NCI-H1048 (cell line): ENCODE data around the gene PTK7.
"Not testable (repeated sequence)": the region's sequence is repeated elsewhere in the genome, so short reads cannot be mapped to it uniquely, and the experiment has no call there.

Experiments
- DNase-seq: peaks from one replicate; lab custom pipeline; 2025; lab: John Stamatoyannopoulos, UW

PTK7 gene

DNA sequence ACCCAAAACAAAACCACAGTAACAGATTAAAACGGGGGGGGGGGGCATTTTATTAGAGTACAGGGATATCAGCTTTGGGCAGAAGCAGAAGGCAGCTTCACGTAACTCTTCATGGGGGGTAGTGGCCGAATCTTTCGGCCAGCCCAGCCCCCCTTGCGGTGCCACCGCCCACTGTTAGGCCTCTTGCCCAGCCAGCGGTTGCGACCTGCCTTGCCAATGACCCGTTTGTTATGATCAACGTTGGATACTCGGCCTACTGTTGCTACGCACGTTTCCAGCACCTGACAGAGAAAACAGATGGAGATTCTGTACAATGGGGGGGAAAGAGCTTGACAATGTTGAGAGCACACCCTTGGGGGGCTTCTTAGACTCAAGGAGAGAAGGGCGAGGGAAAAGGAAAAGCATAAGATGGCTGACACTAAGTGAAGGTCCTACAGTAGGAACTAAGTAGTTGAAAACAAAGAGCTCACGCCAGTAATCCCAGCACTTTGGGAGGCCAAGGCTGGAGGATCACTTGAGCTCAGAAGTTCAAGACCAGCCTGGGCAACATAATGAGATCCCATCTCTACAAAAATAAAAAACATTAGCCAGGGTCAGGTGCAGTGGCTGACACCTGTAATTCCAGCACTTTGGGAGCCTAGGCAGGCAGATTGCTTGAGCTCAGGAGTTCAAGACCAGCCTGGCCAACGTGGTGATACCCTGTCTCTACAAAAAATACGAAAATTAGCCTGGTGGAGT, 21.7 kb upstream of the PTK7 start:
- DNase-seq = no peak

DNA sequence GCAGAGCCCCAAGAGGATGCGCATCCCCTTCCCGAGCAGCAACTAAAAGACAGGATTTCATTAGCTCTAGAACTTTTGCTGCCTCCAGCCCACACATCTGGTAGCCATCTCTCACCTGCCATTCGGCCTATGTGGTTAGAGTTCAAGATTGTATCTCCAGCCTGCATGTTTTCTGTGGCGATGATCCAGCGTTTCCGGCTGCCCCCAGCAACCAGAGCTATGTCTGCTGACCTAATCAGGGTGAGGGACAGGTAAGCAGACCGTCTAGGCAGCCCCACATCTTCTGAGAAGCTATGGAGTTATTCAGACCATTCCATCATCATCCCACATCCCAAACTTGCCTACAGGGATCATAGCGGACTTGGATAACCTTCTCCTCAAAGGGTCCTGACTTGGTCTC, 20.1 kb upstream of the PTK7 start:
- DNase-seq = no peak

DNA sequence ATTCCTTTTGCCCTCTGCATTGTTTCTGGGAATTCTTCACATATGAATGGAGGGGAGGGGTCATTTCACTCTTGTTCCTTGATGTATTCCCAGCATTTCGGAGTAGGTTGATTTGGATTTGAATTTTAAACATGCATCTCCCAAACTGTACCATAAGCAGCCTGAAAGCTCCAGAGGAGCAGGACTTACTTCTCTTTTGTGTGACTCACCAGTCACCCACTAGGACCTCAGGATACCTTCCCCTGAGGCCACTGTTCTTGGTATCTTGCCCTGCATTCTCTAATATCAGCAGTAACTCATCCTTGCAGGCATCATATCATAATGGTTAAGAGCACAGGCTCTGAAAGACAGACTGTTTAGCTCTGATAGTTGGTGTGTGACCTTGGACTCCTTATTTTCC, 17.6 kb upstream of the PTK7 start:
- no peak for DNase-seq

DNA sequence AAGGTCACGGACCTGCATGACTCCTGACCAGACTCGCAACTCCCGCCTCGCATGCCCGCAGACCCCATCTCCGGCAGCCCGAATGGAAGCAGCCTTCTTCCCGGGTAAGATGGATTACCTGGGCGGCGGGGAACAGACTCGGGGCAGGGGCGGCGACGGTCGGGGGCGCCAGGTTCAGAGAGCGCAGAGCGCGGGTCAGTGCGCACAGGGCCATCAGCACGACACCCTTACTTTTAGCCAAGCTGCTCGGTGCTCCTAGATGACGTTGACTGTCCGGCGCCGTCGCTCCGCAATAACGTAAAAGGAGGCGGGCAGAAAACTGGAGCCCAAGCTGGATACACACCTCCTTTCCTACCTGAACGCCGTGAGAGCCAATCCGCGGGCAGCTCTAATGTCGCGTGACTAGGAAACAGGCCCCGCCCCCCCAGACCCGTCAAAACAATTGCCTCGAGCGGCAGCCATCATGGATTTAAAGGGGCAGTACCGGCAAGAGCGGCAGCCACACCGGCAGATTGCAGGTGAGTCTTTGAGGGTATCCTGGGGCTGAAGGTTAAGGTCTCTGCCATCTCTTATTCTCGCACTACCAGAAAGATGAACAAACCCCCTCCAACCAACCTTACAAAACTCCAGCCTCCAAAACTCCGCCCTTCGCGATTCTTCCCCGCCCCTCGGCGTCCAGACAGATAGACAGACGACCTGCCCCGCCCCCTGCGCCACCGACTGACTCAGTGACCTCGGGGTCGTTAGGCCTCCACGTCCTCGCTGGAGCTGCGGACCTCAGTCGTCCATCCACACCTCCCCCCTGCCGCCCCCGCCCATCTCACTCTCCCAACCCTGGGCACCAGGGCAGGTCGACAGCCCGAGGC, 16.7 kb upstream of the PTK7 start, which contains the start of the genes KLC4 and MRPL2:
Gene KLC4, plus strand, starts transcription at position 464 of the 866 bp plus-strand sequence. CDS start 1,705 bp downstream, outside the sequence.
Gene MRPL2, minus strand, starts transcription at position 267 of the 866 bp plus-strand sequence. Its CDS starts 53 bp downstream, at position 214.
- DNase-seq = peak; percentile 98

DNA sequence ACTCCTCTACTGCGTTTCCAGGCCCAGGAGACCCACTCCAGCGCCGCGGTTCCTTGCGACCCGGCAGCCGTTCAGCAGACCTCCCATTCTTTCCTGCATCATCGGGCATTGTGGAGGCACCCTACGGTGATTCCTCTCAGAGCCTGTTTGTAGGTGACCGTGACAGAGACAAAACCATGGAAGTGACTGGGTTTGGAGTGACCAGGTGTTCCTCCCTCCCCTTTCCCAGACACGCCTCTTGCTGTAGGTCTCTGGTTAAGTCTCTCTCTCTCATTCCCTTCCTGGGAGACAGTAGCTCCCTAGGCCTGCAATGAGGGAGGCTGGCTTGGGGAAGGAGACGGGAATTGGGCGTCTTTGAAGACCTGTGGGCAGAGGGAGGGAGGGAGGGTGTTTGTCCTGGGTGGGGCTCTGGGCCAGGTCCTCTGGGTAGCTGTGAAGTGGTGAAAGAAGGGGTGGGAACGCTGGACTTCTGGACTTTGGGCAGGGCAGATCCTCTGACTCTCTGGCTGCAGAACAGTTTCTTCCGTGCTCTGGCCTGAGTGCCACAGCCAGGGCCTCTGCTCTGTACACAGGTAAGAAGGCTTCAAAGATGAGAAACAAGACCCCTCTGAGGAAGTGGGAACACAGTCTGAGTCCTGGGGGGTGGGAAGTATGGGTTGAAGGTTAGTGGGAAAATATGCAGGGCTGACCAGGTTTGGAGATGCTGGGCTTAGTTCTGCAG, 15.9 kb upstream of the PTK7 start:
- no peak for DNase-seq

DNA sequence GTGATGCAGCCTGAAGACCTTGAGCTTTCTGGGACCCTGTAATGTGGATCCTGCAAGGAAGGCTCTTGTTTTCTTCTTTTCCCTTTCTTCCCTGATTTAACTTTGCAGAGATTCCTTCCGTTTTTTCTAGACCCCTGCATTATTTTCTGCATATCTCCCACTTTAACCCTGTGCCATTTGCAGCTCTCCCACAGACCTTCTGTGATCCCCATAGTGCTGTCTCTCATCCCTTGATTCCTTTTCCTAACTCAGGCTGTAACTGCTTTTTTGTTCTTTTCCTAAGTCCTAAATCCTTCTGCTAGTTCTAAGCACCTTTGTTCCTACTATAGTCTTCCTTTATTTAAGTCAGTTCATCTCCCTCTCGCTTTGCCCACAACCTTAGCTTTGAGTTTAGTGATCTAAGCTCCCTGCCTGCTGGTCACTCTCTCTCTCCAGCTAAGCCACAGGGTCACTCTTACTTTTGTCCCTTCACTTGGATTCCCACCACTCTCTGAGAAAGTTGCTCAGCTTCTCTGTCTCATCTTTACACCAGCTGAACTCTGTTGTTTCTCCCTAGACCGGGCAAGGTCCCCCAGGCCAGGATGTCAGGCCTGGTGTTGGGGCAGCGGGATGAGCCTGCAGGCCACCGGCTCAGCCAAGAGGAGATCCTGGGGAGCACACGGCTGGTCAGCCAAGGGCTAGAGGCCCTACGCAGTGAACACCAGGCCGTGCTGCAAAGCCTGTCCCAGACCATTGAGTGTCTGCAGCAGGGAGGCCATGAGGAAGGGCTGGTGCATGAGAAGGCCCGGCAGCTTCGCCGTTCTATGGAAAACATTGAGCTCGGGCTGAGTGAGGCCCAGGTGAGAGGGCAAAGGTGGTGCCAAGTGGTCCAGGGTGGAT, 15.1 kb upstream of the PTK7 start:
- DNase-seq = no peak

DNA sequence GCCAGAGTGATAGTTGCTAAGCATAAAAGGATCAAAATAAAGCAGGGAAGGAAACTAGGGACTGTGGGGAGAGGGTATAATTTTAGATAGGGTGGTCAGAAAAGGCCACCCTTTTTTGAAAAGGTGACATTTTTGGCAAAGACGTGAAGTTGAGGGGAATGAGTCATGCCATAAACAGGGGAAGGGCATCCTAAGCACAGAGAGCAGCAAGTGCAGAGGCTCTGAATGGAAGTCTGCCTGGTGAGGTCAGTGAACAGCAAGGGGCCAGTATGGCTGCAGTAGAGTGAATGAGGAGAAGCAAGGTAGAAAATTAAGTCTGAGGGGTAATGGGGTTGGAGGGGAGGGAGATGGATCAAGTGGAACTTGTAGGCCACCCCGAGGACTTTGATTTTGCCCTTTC, 14.3 kb upstream of the PTK7 start:
- DNase-seq = no peak

DNA sequence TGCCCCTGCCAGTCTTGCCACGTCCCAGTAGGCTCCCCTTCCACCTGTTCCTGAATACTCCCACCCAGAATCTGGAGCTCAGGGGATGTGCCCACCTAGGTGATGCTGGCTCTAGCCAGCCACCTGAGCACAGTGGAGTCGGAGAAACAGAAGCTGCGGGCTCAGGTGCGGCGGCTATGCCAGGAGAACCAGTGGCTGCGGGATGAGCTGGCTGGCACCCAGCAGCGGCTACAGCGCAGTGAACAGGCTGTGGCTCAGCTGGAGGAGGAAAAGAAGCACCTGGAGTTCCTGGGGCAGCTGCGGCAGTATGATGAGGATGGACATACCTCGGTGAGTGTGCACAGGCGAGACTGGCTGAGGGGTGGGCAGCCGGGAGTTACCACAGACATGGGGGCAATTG, 13.3 kb upstream of the PTK7 start:
- no peak for DNase-seq

DNA sequence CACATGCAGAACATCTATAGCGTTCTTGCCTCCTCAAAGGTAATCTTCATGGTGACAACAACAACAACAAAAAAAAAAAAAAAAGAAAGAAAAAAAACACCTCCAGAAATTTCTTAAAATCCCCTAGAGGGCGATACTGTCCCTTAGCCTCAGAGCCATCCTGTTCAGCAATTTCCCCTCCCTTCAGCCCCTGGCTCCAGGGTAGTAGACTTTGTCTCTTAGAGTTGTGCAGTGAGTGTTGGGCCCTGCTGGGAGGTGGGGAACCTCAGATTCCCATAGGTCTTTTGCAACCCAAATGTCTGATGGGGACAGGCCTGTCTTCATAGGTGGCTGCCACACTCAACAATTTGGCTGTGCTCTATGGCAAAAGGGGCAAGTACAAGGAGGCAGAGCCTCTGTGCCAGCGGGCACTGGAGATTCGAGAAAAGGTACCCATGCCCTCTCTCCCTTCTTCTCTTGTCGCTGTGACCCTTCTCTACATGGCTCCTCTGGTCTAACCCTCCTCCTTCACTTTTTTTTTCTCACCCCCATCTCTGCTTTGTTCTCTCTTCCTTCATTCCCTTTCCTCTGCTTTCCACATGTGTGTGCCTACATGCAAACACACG, 6.0 kb upstream of the PTK7 start:
- no peak for DNase-seq

DNA sequence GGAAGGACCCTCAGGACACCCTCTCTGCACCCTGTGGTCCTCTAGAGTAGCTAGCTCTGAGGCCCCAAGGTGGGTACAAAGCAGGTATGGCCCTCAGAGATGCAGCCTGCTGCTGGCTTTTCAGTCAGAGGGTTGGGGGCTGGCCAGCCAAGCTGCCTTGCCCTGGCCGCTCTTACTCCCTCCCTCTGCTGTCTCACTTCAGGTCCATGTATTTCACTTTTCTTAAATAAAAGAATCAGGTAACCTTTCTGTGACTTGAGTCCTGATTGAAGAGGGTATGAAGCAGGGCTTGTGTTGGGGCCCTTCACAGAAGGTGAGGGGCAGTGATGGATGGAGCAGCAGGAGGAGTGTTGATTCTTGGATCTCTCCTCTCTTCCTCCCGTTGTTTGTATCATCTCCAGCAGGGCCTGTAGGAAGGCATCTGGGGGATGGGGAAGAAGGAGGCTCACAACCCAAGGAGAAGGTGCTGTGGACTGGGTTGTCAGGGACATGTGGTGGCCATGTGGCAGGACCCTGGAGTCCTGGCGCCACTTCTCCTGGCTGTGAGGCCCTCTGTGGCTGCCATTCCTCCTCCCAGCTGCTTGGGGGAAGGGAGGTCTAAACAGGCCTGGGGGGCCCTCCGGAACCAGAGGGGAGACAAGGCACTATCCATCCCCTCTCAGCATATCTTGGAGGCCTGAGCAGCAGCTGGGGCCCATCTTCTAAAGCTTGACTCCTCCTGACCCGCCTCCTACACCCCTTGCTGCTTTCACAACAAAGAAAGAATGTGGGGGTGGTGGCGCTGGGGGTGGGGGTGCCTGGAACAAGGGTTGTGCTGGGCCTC, 1.1 kb upstream of the PTK7 start:
- DNase-seq = no peak

DNA sequence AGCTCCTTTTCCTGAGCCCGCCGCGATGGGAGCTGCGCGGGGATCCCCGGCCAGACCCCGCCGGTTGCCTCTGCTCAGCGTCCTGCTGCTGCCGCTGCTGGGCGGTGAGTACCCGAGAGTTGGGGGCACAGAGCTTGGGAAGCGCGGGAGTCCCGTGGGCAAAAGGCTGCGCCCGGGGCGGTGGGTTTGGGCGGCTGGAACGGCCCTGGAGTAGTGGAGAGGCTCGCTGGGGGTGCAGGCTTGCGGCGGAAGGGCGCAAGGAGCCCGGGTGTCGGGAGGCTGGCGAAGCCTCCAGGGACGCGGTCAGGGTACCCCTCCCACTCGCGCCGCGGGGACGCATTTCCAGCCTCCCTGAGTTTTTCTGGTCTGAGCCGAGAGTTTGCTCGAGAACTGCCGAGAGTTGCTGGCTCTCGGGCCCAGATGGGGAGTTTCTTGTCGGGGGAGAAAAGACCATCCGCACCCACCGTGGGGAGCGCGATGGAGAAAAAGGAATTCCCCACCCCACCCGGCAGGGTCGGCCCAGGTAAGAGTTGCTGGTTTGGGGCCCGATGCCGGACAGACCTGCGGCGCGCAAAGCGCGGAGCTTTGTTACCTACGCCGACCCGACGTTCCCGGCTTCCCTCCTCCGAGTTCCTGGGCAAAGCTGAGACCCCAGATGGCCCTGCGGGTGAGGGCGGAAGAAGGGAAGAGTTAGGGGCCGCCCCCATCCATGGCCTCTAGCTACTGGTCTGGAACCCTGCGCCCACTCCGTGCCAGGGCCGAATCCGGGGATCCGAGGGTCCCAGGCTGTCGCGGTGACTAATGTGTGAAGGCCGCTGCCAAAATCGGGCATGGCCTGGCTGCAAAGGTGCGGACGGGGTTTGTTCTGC, 584 bp downstream of the PTK7 start:
- no peak for DNase-seq

DNA sequence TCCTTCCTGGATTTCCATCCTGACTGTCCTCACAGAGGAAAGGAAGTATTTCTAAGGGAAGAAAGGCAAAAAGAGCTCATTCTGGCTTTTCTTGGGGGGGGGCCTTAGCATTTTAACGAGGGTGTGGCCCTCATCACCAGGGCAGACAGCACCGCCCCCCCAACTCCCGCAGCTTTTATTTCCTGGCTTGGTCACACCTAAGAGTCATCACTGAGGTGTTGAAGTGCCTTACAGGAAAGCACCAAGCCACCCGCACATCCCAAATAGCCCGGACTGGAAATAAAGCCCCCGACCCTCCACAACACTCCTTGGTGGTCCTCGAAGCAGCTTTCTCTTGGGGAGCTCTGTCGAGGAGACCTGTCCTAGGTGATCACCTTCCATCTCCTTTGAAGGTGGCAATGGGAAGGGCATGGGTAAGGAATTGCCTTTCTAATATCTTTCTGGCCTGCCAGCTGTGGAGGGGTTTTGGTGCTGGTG, 1.3 kb downstream of the PTK7 start:
- no peak for DNase-seq

DNA sequence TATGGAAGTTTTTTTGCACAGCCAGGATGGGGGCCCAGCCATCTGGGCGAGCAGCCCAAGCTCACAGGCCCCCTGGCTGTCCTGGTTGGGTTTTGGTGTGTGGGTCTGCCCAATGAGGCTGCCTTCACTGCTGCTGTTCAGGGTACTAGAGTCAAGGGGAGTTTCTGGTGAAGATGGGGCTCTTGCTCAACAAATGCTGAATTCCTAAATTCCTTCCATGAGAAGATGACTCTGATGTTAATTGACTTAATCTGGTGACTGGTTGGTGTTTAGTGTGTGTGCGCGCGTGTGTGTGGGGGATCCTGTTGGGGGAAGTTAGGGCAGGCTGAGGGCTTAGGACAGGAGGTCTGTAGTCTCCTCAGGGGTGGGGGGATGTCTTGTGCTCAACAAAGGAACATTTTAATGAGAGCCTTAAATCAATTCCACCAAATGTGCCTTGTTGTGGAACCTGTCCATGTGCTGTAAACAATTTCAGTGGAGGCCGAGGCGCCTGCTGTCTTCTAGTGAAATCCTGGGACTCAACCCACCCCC, 1.9 kb downstream of the PTK7 start:
- no peak for DNase-seq

DNA sequence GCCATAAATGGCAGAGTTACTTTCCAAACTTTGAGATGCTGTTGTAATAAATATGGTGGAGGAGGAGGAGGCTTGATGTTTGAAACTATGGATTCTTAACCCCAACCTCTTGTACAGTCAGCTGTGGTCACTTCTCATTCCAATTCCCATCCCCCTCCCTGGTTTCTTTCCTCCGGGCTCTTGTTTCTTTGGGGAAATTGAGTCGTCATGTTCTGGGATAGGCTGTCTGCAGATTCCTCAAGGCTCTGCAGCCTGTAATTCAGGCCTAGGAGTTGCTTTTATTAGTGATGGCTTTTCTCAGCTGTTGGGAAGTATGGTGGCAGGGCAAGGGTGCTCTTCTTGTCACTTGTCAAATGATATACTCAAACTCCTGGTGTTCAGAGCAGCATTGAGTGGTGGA, 2.6 kb downstream of the PTK7 start:
- DNase-seq = no peak

DNA sequence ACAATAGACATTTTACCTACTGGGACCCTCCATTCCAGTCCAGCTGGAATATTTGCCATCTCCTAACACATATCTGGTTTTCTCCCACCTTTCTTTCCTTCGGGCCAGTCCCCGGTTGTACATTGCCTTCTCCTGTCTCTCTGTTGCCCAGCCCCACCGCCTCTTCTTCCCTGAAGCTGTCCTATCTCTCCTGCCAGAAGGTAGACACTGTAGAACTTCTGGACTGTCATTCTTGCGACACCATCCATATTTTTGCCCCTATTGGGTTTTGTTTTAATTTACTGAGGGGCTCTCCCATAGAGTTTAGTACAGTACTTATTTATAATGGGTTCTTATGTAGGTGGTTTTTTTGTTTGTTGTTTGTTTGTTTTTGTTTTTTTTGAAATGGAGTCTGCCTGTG, 4.9 kb downstream of the PTK7 start:
- no peak for DNase-seq

DNA sequence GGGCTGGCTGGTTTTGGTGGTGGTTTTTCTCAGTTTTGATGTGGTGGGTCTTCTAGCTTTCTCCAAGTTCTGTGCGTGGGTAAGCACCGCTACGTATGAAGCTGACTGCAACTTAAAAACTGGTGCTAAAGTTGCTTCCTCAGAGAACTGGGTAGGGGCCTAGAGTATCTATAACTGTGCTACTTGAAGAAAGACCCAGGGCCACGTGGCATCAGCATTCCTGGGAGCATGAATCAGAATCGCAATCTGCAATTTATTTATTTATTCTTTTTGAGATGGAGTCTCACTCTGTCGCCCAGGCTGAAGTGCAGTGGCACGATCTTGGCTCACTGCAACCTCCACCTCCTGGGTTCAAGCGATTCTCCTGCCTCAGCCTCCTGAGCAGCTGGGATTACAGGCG, 5.8 kb downstream of the PTK7 start:
- DNase-seq = not testable (repeated sequence)

DNA sequence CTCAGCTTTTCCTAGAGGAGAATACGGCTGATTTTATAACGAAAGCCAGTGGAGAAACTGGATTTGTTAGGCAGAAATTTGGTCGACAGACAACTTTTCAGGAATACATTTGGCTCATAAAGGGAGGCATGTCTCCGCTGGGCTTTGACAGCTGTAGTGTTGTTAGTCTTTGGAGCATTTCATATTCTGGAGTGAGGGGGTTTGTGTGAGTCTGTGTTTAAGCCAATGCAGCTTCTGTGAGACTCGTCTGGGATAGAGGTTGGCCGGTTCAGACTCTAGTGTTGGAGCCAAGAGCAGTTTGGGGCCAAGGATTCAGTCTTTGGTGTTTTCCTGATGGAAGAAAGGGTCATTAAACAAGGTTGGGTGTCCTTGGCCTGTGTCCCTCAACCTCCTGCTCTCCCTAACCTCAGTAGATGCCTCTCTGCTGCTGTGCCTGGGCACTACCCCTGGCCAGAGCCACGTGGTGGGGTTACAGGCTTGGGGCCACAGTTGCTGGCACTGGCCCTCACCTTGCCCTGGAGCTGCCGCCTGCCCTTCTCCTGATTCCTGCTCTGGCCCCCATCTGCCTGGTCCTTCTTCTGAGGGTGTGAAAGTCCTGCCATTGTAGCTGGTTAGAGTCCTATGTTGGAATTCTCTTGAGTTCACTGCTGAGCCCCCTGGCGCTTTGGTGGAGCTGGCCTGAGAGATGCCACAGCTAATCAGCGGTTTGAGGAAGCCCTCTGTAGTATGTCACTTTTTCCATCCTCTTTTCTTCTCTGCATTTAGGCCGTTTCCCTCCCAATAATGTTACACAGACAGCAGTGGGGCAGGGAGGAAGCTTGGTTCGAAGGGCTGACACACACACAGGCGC, 6.9 kb downstream of the PTK7 start:
- no peak for DNase-seq
